Measurements from ENCODE around the gene STUM. TPM values are rescaled to one million over a fixed set of nuclear protein-coding genes. Genes with fewer than 3 reads are reported as not detected.

Gene STUM
- total and polyA plus RNA-seq, 2 of the 8 experiments (the other 6 are each of a cell fraction or from before 2014, with no cell fraction given) = 0.76 to 1.2 TPM

DNA sequence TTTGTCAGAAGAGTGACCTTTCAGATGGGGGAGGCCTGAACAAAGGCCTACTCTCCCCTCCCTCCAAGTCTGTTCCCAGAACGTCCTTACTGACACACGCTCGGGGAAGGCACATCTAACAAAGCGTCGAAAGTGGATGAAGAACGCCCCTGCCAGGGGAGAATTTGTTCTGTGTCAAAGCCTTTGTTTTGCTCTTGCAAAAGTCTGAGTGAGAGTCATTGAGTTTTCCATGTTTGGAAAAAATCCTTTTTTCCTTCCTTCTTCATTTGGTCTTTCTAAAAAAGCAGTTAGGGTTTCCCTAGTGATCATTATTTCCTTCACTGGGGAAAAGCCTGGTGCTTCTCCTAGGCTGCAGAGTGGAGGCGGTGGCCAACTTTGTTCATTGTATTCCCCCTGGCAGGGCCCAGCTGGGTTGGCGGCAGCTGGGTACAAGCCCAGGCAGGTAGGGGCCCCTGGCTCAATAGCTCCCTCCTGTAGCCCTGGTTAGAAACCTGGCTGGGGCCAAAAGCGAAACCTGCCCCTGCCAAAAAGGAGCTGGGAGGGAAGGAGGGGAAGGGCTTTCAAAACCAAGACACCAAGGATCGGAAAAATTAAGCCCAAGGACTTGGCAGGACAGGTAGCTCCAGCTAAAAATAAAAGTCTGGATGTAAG, 109.5 kb downstream of the STUM start:
- Histone ChIP-seq H2AFZ (ENCODE audit: low read length) (no peak overlapping the region), H2AK5ac (ENCODE audit: low read depth, low read length) (no peak overlapping the region), H3K9ac (replicated peaks in 1 of 4; ENCODE audit: extremely low read depth in 1 of 4, low read depth in 3 of 4, low read length in 3 of 4) (no peak overlapping the region), H3K4me1 (replicated peaks in 1 of 4; ENCODE audit: control insufficient read depth in 3 of 4, insufficient read depth in 4 of 4, low read length in 3 of 4) (peaks cover 7 to 37% (median 23%) of the 10 kb centered on the region in 4 experiments), H2BK120ac (replicated peaks; ENCODE audit: low read depth, low read length) (no peak overlapping the region), H3K23me2 (ENCODE audit: low read depth, low read length) (no peaks in the 10 kb centered on the region), H3K27ac (ENCODE audit: low read depth, low read length) (no peak overlapping the region), H4K20me1 (replicated peaks in 1 of 2; ENCODE audit: control insufficient read depth in 1 of 2, insufficient read depth in 2 of 2, low read length in 2 of 2) (no peaks in the 10 kb centered on the region), H2BK5ac (ENCODE audit: low read depth, low read length) (peak overlapping the region; percentile 49; the same call in 1 of the 2 replicates), H4K5ac (ENCODE audit: insufficient read length, low read depth, low read length) (no peak overlapping the region), H2BK12ac (ENCODE audit: low read depth, low read length) (no peak overlapping the region), H3K18ac (ENCODE audit: extremely low read depth, low read length) (no peak overlapping the region), H4K91ac (replicated peaks; ENCODE audit: insufficient read length, low read length) (no peak overlapping the region), H3K4ac (replicated peaks; ENCODE audit: insufficient read length, low read depth, low read length) (no peak overlapping the region), H3K27me3 (replicated peaks in 1 of 4; ENCODE audit: control insufficient read depth in 3 of 4, extremely low read depth in 1 of 4, insufficient read depth in 3 of 4, low read length in 3 of 4) (no peaks in the 10 kb centered on the region), H2BK15ac (ENCODE audit: low read length) (no peak overlapping the region), H3K79me1 (ENCODE audit: low read depth, low read length) (no peaks in the 10 kb centered on the region), H3K9me3 (ENCODE audit: insufficient read depth in 2 of 2, low read depth in 1 of 2, low read length in 1 of 2) (no peaks in the 10 kb centered on the region), H4K8ac (ENCODE audit: extremely low read depth, insufficient read depth, low read length) (no peak overlapping the region), H3K23ac (ENCODE audit: insufficient read length) (no peak overlapping the region), H3K36me3 (ENCODE audit: control insufficient read depth in 2 of 4, insufficient read depth in 4 of 4, low read length in 3 of 4) (no peaks in the 10 kb centered on the region), H3K4me3 (ENCODE audit: extremely low read depth in 1 of 4, insufficient read depth in 2 of 4, low read depth in 3 of 4, low read length in 4 of 4) (no peak overlapping the region), H3K79me2 (ENCODE audit: control insufficient read depth in 1 of 2, insufficient read depth in 2 of 2, low read length in 2 of 2) (no peaks in the 10 kb centered on the region), H3K4me2 (ENCODE audit: insufficient read depth in 1 of 2, low read depth in 2 of 2, low read length in 2 of 2) (no peak overlapping the region), H3K14ac (ENCODE audit: insufficient read length) (no peak overlapping the region), H2BK20ac (ENCODE audit: low read length) (no peak overlapping the region), H3K56ac (replicated peaks; ENCODE audit: insufficient read length, low read depth, low read length) (no peak overlapping the region)
- WGBS, 2 experiments (ENCODE audit: extremely low coverage in 1 of 2, insufficient coverage in 1 of 2, insufficient read length in 1 of 2, insufficient replicate concordance in 2 of 2, low coverage in 1 of 2, low lambda C conversion rate in 2 of 2, missing lambda C conversion rate in 1 of 2) = 80% methylated on average over 10 of the region's 10 CpGs; no CpG with 5 or more reads in 1 of the 2 experiments
- CTCF ChIA-PET (ENCODE audit: partially characterized antibody) = interaction anchor here (0.9 to 1.7 kb wide), 5 partner anchors 8 to 24 kb away, joined by 3 to 5 read pairs (median 3); no protein-coding TSS in a partner anchor
- POLR2A ChIA-PET (ENCODE audit: partially characterized antibody) = no interaction called here
- FAIRE-seq (no peak), DNase-seq (ENCODE audit: low read depth in 1 of 2, low spot score in 2 of 2) (no peak)
- no peak for TF ChIP-seq MAX (IDR thresholded peaks at IDR 0.05)
- no peak for TF ChIP-seq KDM5A (IDR thresholded peaks at IDR 0.05; ENCODE audit: low read length)
- no peak for TF ChIP-seq SP1 (IDR thresholded peaks at IDR 0.05; ENCODE audit: low read depth, low read length)
- TF ChIP-seq POU5F1 (IDR thresholded peaks at IDR 0.05; ENCODE audit: low read depth, low read length) = no peak
- TF ChIP-seq GABPA (IDR thresholded peaks at IDR 0.05; ENCODE audit: borderline replicate concordance, insufficient read depth, low read length) = no peak

Measured in H1 (cell line).